ENCODE measurements around the gene NPL.

The NPL gene

GRCh38 chr1:182877331-182877730 lies 87.8 kb downstream of the NPL start (continued):
- no peak for TF ChIP-seq ZSCAN18 (tag by site-specific recombination; IDR thresholded peaks at IDR 0.05)
- no peak for TF ChIP-seq ZBTB1 (tag by site-specific recombination; IDR thresholded peaks at IDR 0.05)
- no peak for TF ChIP-seq ZNF114 (tag by site-specific recombination; IDR thresholded peaks at IDR 0.05)
- no peak for TF ChIP-seq SALL2 (tag by site-specific recombination; IDR thresholded peaks at IDR 0.05; ENCODE audit: borderline replicate concordance)
- TF ChIP-seq ZNF292 (tag by site-specific recombination; IDR thresholded peaks at IDR 0.05; ENCODE audit: borderline replicate concordance, low read depth) = no peak
- TF ChIP-seq HOXC10 (CRISPR knock-in tag; IDR thresholded peaks at IDR 0.05) = no peak
- no peak for TF ChIP-seq ZNF274 (IDR thresholded peaks at IDR 0.05; ENCODE audit: low read length)
- no peak for TF ChIP-seq ZNF274 (tag by site-specific recombination; IDR thresholded peaks at IDR 0.05; ENCODE audit: borderline replicate concordance)
- TF ChIP-seq PRDM1 (tag by site-specific recombination; IDR thresholded peaks at IDR 0.05) = no peak
- TF ChIP-seq INSM2 (tag by site-specific recombination; IDR thresholded peaks at IDR 0.05) = no peak

GRCh38 chr1:182877842-182878241 lies 88.3 kb downstream of the NPL start:
- ChIA-PET CTCF (no interaction called here), POLR2A (no interaction called here)
- no peaks in the 10 kb centered on the region for H3K4me1 ChIP-seq (ENCODE audit: control insufficient read depth, insufficient read depth, low read length)
- no peak overlapping the region for H3K27ac ChIP-seq (ENCODE audit: extremely low read depth, low read depth, low read length)
- H3K36me3 ChIP-seq (ENCODE audit: control insufficient read depth in 2 of 2, insufficient read depth in 1 of 2, low read length in 2 of 2) = peaks cover 97 to 100% of the 10 kb centered on the region in 2 experiments
- TF ChIP-seq TCF7L2 (IDR thresholded peaks at IDR 0.05; ENCODE audit: borderline replicate concordance, low read depth, low read length) (no peak), ZNF600 (tag by site-specific recombination; IDR thresholded peaks at IDR 0.05) (no peak), SP3 (tag by site-specific recombination; IDR thresholded peaks at IDR 0.05) (no peak)
- H3K4me3 ChIP-seq (ENCODE audit: low read depth, low read length) = no peak overlapping the region
- no peaks in the 10 kb centered on the region for H3K9me3 ChIP-seq (ENCODE audit: control insufficient read depth, insufficient read depth, low read depth, low read length)

Data from HEK293 (cell line).